NCI-H1092 treated with DMSO at 0.1 percent for 48 hours (cell line): Measurements from ENCODE around the gene CPEB1.

Experiments
- DNase-seq: peaks from one replicate; lab custom pipeline; 2025; lab: John Stamatoyannopoulos, UW

The CPEB1 gene

DNA sequence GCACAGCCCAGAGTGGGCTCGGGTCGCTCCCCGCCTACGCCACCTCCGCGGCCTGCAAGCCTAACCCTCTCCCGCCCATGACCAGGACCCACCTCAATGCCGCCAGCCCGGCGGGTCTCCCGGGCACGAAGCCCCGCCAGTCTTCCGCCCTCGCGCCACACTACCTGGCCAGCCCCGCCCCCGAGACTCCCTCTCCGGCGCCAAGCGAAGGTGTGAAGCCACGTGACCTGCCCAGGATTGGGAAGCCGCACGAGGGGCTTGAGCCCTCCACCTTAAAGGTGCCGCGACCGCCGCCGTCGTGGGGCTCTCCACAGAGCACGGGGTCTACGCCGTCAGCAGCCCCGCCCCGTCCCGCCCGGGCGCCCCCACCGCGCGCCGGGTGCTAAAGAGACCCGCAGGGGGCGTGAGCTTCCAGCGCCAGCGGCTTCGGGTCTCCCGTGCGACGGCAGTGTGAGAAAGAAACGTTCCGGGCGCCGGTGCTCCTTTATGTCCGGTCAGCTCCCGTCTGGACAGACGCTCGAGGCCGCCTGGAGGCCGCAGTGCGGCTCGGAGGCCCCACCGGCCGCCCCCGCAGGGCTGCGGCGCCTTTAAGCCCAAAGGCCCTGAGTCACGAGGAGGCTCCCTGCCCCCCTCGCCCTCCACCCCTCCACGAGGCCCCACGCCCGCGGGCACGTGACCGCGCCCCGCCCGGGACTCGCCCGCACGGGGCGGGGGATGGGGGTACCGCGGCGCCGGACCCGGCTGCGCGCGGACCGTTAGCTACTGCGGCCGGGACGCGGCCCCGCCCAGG is at the start of gene CPEB1:
Gene CPEB1 (minus strand): TSS at position 319 of the 790 bp plus-strand sequence. CDS start 18,904 bp downstream, outside the sequence.
- peak; percentile 12 for DNase-seq

DNA sequence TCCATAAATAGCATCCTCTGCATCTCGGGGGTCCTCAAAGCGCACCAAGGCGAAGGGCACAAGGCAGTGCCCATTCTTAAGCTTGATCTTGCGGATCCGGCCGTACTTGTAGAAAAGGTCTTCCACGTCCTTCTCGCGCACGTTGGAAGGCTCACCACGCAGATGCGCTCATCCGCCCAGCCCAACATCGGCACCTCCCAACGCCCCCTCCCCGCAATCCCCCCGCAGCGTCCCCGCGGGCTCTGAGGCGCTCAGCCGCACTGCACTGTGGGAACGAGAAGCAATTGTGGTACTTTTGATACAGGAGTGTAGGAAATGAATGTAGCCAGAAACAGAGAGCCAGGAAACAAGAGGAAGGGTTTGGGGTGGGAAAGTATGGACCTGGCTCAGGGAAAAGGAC is 45.0 kb upstream of the CPEB1 start:
- DNase-seq: no peak

DNA sequence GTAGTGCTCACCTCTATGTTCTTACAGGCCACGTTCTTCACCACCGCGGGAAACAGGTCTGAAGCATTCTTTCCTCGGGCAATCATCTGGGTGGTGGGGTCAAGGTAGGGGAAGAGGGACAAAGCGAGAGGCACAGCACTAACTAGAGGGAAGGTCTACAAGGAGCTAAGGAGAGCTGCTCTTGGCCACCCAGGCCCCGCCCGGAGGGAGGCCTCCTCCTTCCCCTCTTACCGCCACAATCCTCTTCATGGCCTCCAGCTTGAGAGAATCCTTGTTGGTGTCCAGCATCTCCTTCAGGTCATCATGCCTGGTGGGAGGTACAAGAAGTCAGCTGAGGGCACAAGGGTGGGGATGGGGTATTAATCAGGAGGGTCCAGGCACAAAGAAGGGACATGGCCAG is 42.0 kb upstream of the CPEB1 start:
- no peak for DNase-seq

DNA sequence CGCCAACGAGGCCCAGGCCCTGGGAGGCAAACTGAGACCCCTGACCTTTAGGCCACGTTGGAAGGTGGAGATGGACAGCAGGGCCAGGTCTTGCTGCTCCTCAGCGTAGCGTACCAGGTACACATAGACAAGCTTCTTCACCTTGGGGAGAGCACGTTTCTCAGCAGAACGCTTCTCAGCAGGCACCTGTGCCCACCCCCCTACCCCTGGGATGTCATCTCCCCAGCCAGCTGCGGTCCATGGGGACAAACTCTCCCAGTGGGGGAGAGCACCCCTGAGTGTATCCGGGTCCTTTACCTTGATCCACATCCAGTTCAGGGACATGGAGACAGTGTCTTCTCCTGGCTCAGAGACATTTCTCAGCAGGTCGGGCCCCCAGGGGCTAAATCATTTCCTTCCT is 41.5 kb upstream of the CPEB1 start:
- DNase-seq: no peak

DNA sequence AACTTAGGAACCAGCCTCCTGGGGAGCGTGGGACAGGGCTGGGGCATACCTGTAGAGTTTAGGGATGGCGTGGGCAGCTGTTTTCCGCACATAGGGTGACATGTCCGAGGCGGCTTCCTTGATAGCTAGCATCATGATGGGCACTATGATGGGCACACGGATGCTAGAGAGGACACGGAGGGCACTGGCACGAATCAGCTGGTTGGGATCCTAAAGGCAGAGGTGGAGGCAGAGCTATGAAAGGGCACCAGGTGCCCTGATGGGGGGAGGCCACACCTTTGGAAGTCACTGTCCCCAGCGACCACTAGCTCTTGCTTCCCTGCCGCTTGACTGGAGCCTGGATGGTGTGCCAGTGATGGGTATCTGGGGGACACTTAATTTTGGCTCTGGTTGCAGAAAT is 34.2 kb upstream of the CPEB1 start:
- DNase-seq: no peak

DNA sequence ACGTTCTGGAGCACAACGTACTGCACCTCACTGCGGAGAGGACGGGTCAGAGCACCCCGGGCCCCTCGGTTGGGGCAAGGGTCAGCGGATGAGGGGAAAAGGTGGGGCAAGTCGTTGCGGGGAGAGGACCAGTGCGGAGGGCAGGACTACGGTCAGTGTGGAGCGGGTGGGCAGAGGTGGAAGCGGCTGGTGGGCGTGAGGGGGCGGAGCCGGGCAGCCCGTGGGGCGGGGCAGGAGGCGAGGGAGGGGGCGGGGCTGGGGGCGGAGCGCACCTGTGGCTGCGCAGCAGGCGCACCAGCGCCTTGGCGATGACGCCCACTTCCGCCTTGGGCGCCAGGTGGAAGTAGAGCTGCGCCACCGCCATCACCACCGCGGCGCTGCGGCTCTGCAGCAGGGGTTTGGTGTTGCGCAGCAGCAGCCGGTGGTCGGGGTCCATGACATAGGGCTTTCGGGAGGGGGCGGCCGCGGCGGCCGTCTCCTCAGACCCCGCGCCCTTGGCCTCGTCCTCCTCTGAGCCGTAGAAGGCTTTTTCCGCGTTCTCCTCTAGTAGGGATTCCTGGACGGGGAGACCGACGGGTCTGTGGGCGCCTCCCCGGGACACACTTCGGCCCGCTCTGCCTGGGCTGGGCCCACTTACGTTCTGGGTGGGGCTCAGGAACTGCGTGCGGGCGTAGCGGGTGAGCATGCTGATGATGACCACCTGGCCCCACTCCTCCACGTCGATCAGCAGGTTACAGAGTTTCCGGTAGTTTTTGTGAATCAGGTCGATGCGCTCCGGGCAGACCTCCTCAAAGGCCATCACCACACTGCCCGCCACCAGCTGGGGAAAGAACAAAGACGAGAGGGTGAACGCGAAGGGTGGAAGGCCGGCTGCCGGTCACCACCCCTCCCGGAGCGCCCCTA is 33.3 kb upstream of the CPEB1 start:
- DNase-seq: peak; percentile 17

DNA sequence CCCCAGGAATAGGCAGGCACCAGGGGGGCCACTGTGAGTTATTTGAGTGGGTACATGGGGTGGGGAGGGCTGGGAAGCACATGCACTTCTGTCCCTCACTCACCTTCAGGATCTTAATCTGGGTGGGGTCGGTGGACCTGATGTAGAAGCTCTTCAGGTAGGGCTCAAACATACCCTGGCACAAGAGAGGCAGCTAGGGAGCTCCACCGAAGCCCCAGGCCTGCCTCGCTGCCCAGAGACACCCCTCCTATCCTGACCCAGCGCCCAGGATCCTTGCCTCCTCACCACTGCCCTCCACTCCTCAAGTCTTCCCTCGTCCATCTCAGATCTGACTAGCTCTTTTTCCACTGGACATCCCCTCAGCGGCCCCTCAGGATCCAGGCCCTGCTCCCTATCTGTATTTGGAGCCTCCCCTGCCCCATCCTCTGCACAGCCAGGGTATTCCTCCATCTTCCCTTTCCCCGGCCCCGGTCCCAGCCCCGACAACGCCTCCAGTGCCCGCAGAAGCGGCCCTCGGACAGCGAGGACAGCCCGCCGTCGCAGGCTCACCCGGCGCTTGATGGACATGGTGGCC is 32.5 kb upstream of the CPEB1 start:
- DNase-seq: no peak

DNA sequence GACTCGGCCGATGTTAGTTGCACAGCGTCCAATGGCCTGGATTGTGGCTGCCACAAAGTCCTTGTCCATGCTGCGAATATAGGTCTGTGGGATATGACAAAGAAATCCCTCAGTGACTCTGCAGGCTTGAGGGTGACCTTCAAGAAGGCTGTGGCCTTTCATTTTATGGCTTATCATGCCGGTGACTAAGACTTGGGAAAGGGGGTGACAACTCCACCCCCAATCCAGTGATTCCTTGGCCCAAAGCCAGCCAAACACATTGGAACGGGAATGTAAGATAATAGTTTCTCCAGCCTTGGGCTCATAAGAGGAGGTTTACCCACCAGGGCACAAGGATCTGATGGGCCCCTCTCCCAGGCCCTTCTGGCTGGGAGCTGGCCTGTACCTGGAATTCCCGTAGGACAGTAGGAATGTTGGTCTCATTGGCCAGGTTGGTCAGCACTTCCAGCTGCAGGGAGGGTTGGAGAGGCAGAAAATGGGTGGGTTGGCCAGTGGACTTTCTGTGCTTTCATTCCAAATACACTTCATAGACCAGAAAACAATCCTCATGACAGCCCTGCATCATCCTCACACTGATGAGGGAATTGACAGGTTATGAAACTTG is 30.7 kb upstream of the CPEB1 start:
- no peak for DNase-seq

DNA sequence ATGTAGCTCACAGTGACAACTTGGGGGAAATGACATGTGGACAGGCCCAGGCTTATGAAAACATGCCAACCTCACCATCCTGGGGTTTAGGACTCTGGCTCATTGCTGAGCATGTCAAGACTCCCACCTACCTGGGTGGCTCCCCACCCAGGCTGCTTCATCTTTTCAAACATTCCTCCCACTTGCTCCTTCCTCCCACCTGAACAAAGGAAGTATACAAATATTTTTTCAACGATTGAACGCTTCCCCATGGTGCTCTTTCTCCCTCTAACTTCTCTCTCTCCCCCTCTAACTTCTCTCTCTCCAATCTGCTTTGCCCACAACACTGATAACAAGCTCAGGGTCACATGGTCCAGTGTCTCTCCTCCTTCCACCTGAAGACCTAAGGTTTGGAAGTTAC is 27.7 kb upstream of the CPEB1 start:
- no peak for DNase-seq

DNA sequence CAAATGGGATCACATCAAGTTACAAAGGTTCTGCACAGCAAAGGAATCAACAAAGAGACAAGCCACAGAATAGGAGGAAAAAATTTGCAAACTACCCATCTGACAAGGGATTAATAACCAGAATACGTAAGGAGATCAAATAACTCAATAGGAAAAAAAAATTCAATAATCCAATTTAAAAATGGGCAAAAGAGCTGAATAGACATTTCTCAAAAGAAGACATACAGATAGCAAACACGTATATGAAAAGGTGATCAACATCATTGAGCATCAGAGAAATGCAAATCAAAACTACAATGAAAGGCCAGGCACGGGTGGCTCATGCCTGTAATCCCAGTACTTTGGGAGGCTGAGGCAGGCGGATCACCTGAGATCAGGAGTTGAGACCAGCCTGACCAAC is 23.5 kb upstream of the CPEB1 start:
- DNase-seq: no peak

DNA sequence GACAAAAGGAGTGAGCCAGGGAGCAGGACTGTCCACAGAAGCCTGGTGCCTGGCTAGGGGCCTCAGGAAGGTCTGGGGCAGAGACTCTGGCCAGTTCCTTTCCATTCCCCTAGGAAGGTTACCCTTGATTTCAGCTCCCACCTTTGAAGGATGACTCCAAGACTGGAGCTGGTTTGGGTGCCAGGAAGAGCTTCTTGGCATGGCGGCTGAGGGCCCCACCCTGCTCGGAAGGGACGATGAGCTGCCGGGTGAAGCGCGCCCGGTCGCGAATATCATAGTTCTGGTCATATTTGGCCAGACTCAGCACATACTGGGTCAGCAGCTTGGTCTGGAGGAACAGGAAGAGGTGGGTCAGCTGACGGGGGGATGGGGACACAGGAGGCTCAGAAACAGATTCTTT is 19.4 kb upstream of the CPEB1 start:
- no peak for DNase-seq

DNA sequence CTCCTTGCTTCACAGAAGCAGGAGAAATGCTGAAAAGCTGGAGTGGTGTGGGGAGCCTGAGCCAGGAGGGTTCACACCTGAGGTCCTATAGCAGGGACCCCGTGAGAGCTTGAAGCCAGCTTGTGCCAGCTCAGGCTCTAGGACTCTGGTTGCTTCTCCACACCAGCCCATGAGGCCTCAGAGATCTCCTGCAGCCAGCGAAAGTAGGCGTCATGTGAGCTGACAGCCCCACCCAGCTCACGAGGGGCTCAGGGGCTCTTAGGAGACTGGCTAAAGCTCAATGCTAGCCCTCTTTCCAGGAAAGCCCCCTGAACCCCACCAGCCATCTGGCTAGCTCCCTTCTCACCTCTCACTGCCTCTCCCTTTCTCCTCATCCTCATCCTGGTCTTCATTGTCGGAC is 16.9 kb upstream of the CPEB1 start:
- DNase-seq: no peak

DNA sequence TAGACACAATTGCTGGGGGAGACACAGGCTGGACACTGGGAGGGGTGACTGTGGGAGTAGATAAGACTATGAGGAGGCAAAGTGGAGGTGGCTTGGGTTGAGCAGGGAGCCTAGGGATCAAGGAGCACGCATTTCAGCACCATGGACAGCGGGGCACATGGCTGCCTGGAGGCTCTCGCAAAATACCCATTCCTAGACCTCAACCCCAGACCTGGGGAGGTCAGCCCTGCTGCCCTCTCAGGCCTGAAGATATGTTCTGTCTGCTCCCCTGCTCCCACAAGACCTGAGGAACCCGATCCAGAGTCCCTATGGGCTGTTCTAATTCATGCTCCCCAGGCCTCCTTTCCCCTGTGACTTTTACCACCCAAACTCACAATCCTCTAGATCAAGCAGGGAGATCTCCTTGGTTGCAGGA is 16.0 kb upstream of the CPEB1 start:
- no peak for DNase-seq

DNA sequence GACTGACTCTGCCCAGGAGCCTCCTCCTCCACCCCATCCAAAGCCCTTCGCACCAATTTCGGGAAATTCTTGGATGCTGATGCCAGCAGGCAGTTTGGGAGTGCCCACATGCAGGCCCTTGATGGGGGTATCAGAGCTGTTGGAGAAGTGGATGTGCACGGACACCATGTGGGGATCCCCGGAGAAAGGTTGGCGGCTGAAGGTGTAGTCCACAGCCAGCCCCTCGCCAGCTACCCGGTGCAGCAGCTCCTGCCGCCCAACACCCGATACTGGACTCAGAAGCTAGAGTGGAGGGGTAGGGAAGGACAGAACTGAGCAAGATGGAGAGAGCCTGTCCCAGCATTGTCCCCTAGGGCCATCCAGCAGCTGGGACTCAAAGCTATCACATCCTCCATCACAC is 15.5 kb upstream of the CPEB1 start:
- no peak for DNase-seq

DNA sequence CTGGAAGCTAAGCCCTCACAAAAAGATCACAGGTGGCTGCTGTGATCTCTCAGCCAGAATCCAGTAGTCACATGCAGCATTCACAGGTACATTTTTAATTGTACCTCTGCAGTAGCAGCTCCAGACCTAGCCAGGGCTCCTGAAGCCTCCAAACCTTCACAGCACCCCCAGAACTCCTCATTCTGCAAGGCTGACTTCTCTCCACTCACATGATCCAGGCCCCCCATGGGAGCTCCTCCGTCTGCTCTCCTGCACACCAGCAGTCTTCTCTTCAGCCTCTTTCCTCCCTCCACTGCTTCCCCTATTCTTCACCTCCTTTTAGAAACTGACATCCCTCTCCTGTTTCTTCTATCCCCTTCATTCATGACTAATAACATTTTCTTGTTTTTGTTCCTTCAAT is 13.2 kb upstream of the CPEB1 start:
- no peak for DNase-seq

DNA sequence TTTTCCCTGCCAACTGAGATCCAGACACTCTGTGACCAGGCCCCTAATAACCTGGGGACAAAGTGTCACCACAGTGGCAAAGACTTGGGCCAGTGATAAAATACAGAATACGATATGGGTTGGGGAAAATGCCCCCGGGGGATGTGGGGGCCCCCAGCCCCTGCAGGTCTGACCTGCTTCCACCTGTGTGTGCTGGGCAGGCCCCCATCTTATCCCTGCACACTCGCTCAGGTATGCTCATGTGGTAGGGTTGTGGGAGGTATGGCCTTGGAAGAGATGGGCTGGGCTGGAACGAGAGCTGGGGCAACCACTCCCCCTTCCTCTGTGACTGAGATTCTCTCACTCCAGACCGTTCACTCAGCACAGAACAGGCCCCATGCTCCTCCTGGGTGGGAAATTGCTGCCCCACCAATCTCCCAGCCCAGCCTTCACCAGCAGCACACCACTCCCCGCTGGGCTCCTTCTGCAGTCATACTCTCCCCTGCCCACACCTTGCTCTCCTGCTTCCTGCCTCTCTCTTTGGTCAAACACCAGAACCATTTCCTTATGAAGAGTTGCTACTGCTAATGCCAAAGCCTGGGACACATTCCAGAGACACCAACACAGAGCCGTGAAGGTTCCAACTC is 9.6 kb upstream of the CPEB1 start:
- DNase-seq: no peak

DNA sequence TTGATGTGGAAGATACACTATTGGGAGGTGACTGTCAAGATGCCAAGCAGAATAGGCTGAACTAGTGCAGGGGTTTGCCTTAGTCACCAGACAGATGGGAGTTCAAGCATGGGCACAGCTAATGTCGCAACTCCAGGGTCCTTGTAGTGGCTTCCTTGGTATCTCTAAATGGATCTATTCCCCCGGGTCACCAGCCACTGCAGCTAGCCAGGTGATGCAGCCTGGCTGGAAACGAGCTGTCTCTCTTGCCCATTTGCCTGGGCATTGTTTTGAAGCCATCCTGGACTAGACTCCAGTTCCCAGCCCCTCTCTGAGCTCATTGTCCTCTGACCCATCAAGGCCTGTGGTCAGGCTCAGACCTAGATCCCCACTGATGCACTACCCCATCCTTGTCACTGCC is 8.4 kb upstream of the CPEB1 start:
- no peak for DNase-seq

DNA sequence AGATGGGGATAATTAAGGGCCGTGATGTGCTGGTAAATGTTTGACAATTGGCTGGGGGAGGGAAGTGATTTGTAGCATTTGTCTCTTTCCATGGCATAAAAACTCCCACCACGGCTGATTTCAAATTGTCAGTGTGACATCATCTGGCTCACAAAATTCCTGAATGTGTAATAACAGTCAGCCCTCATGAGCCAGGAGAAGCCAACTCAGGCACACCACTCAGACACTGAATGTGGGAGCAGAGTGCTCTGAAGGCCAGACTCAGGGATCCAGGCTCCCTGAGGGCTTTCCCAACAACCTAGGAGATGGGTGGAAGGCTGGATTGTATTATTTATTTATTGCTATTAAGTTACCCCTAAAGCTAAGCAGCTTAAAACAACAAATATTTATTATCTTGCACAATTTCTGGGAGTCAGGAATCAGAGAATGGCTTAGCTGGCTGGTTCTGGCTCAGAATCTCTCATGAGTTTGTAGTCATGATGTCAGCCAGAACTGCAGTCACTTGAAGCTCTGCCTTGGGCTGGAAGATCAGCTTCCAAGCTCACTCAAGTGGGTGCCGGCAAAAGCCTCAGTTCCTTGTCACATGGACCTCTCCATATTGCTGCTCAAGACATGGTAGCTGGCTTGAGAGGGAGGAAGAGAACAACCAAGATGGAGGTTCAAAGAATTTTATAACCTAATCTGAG is 6.5 kb upstream of the CPEB1 start:
- no peak for DNase-seq

DNA sequence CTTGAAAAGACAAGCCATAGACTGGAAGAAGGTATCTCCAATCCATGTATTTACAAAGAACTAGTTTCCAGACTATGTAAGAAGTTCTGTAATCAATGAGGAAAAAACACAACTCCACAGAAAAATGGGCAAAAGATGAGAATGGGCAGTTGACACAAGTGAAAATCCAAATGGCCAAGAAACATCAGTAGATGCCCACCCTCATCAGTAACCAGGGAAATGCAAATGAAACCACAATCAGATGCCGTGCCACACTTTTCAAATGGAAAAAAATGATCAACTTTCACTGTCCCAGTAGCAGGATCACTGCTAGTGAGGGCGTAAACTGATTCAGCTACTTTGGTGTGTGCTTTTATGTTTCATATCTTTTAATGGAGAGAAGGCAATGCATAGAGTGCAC is 4.5 kb upstream of the CPEB1 start:
- no peak for DNase-seq

DNA sequence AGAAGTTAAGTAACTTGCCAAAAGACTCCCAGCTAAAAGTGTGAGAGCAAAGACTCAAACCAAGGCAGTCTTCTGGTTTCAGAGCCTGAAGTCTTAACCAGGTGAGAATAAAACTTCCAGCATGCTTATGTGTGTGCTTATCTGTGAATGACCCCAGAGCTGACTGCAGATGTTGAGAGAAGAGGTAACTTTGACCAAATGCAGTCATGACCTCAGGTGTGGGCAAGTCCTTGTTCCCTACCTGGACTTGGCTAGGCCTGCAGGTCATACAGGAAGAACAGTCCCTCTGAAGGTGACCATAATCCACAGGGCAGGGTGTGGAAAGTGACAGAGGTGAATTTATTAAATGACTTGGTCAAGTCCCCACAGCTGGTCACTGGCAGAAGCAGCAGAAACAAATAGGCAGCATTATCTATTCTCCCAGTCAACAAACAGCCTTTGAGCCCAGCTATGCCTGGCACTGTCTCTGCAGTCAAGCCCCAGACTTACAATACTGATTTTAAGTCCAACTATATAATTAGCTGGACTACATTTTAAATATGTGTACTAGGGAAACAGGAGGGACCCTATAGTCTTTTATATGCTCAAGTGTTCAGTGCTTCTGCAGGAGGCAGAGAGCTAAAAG is 3.0 kb upstream of the CPEB1 start:
- no peak for DNase-seq
